Endothelial cell of umbilical vein (primary cell): ENCODE data around the gene ALDH4A1. TPM values are rescaled to one million over a fixed set of nuclear protein-coding genes. Genes with fewer than 3 reads are reported as not detected.

Experiments used
- BruUV-seq: library from RNA; stranded (reverse); fragments of 400-500 nt; replicated peaks from 2 replicates; lab custom pipeline; 2021; lab: Mats Ljungman, UMichigan
- CTCF ChIA-PET: fragments of 300-600, 350-600 bp; sonication (Branson Sonifier 250); formaldehyde crosslinking; loops from one replicate; lab custom pipeline; 2021; ENCODE audit warnings: antibody characterized with exemption, inconsistent platforms; lab: Charles Lee
- POLR2A ChIA-PET: fragments of 300-600, 350-600 bp; sonication (Branson Sonifier 250); formaldehyde crosslinking; loops from one replicate; lab custom pipeline; 2021; ENCODE audit warnings: antibody characterized with exemption, inconsistent platforms; lab: Charles Lee
- DNase-seq: peaks from one replicate; pipeline ENCODE4 v3.0.0-alpha.2; 2011; ENCODE audit warnings: low read depth, low spot score
- FAIRE-seq: peaks from 2 replicates; lab custom pipeline; 2011; peaks lifted over from hg19 to GRCh38; lab: Jason Lieb, UNC
- H2AFZ ChIP-seq: 2 replicates; pipeline ENCODE4 v1.6.0; 2012; ENCODE audit warnings: low read depth, low read length, control low read depth, inconsistent platforms
- H3K27ac ChIP-seq: 2 replicates; pipeline ENCODE4 v1.5.1; 2011; ENCODE audit warnings: low read depth, mild to moderate bottlenecking, control low read depth, low read length, moderate library complexity; ENCODE audit not compliant: insufficient read depth
- H3K27me3 ChIP-seq, 2 experiments: 2 replicates each; pipeline versions ENCODE4 v1.6.0 to v1.6.1; 2011; ENCODE audit warnings: low read length in 2 of 2, mixed read lengths in 1 of 2; ENCODE audit not compliant: control insufficient read depth in 2 of 2, insufficient read depth in 2 of 2
- H3K36me3 ChIP-seq, 2 experiments: 2 replicates in 1 of 2; 3 replicates in 1 of 2; pipeline ENCODE4 v1.5.1; 2011; ENCODE audit warnings: low read length in 2 of 2, mild to moderate bottlenecking in 1 of 2, moderate library complexity in 1 of 2; ENCODE audit not compliant: control insufficient read depth in 2 of 2, insufficient read depth in 2 of 2; ENCODE audit errors: extremely low read depth in 1 of 2
- H3K4me1 ChIP-seq: 3 replicates; pipeline ENCODE4 v1.5.1; 2011; ENCODE audit warnings: mild to moderate bottlenecking, low read length; ENCODE audit not compliant: control insufficient read depth, insufficient read depth; ENCODE audit errors: extremely low read depth
- H3K4me2 ChIP-seq: 2 replicates; pipeline ENCODE4 v1.6.1; 2011; ENCODE audit warnings: low read length, control low read depth, mixed read lengths; ENCODE audit not compliant: insufficient read depth
- H3K4me3 ChIP-seq, 3 experiments: fragments of 200-600 bp in 1 of 3; sonication (generic), shearing (Covaris generic) in 1 of 3; replicated peaks in 1 of 3; 2 replicates each; pipeline ENCODE4 v1.5.1; 2011 to 2016; ENCODE audit warnings: control low read depth in 3 of 3, low read length in 3 of 3, mild to moderate bottlenecking in 2 of 3, inconsistent platforms in 1 of 3, low read depth in 1 of 3, moderate library complexity in 1 of 3; ENCODE audit not compliant: insufficient read depth in 1 of 3
- H3K79me2 ChIP-seq: 2 replicates; pipeline ENCODE4 v1.6.0; 2012; ENCODE audit warnings: low read length, inconsistent platforms; ENCODE audit not compliant: control insufficient read depth, insufficient read depth
- H3K9ac ChIP-seq: replicated peaks from 2 replicates; pipeline ENCODE3; 2011; ENCODE audit warnings: low read length, control low read depth; ENCODE audit not compliant: insufficient read depth; ENCODE audit errors: extremely low read depth
- H3K9me1 ChIP-seq: replicated peaks from 3 replicates; pipeline ENCODE4 v1.6.0; 2011; ENCODE audit warnings: mild to moderate bottlenecking, low read length; ENCODE audit not compliant: control insufficient read depth, insufficient read depth; ENCODE audit errors: extremely low read depth
- H3K9me3 ChIP-seq: replicated peaks from 2 replicates; pipeline ENCODE4 v1.5.1; 2012; ENCODE audit warnings: low read length, inconsistent platforms; ENCODE audit not compliant: control insufficient read depth, insufficient read depth
- H4K20me1 ChIP-seq: replicated peaks from 2 replicates; pipeline ENCODE3; 2011; ENCODE audit warnings: mild to moderate bottlenecking, low read length; ENCODE audit not compliant: control insufficient read depth, insufficient read depth; ENCODE audit errors: extremely low read depth
- EZH2 ChIP-seq: IDR thresholded peaks from 2 replicates; pipeline ENCODE4 v1.6.1; 2012; ENCODE audit warnings: borderline replicate concordance, low read depth, mild to moderate bottlenecking, moderate library complexity, low read length, inconsistent platforms; ENCODE audit not compliant: severe bottlenecking
- FOS ChIP-seq: IDR thresholded peaks from 2 replicates; pipeline ENCODE4 v1.6.1; 2011; ENCODE audit warnings: mild to moderate bottlenecking, low read length, moderate library complexity, borderline replicate concordance; ENCODE audit not compliant: insufficient read depth
- GATA2 ChIP-seq: IDR thresholded peaks from 2 replicates; pipeline ENCODE4 v1.7.0; 2011; ENCODE audit warnings: low read depth, mild to moderate bottlenecking, moderate library complexity, mixed read lengths, low read length; ENCODE audit not compliant: insufficient read length, insufficient read depth
- JUN ChIP-seq: IDR thresholded peaks from 2 replicates; pipeline ENCODE4 v1.6.1; 2011; ENCODE audit warnings: borderline replicate concordance, low read depth; ENCODE audit not compliant: insufficient read length, insufficient read depth
- MYC ChIP-seq: IDR thresholded peaks from one replicate; pipeline ENCODE4 v1.6.1; 2011; ENCODE audit warnings: mild to moderate bottlenecking, low read depth, low read length
- POLR2A ChIP-seq: IDR thresholded peaks from 2 replicates; pipeline ENCODE4 v1.6.1; 2012; ENCODE audit warnings: low read depth, mild to moderate bottlenecking, control low read depth, low read length
- POLR2AphosphoS5 ChIP-seq: IDR thresholded peaks from 2 replicates; pipeline ENCODE4 v1.6.1; 2012; ENCODE audit warnings: low read depth, mild to moderate bottlenecking, control low read depth, low read length, moderate library complexity; ENCODE audit not compliant: insufficient read depth
- dilution Hi-C: fragments of 300-500 bp; cut with MboI; formaldehyde crosslinking; loops from one replicate; pipeline ENCODE4 v1.15.0; 2019; ENCODE audit warnings: low sequenced_read_pairs; ENCODE audit not compliant: extremely low pct_ligation_motif_present
- intact Hi-C: fragments of 100-400 bp; cut with micrococcal nuclease; formaldehyde crosslinking; loops from one replicate; pipeline ENCODE4 v1.10.0; 2022
- polyA plus RNA-seq, 4 experiments: library from polyadenylated mRNA; depleted of rRNA in 3 of 4; stranded (reverse) in 3 of 4; unstranded in 1 of 4; fragments of >200 nt; gene quantifications; 2 replicates each; pipeline versions ENCODE4 v1.2.1 to v1.2.3, GENCODE V29; 2011 to 2012; ENCODE audit warnings: missing spikeins in 1 of 4
- total RNA-seq: library from RNA; stranded (reverse); gene quantifications from 2 replicates; pipeline ENCODE4 v1.2.3, GENCODE V29; 2021
- TF ChIP-seq, protein P1 (sequence below), 2 donors: IDR thresholded peaks; 1 replicate in 1 of 2; 2 replicates in 1 of 2; pipeline ENCODE4 v1.5.1; 2011; ENCODE audit warnings: low read length in 2 of 2, mild to moderate bottlenecking in 2 of 2, moderate library complexity in 2 of 2, control low read depth in 1 of 2, inconsistent platforms in 1 of 2, low read depth in 1 of 2; ENCODE audit not compliant: insufficient read depth in 1 of 2; ENCODE audit errors: extremely low read depth in 1 of 2
- TF ChIP-seq, protein P2 (sequence below): IDR thresholded peaks from 2 replicates; pipeline ENCODE4 v1.6.1; 2011; ENCODE audit not compliant: insufficient read depth, insufficient read length

ALDH4A1 gene
- total and polyA plus RNA-seq, 2 donors (not counting 3 experiments of a cell fraction or from before 2014, with no cell fraction given): 17.4 to 18.5 TPM

DNA sequence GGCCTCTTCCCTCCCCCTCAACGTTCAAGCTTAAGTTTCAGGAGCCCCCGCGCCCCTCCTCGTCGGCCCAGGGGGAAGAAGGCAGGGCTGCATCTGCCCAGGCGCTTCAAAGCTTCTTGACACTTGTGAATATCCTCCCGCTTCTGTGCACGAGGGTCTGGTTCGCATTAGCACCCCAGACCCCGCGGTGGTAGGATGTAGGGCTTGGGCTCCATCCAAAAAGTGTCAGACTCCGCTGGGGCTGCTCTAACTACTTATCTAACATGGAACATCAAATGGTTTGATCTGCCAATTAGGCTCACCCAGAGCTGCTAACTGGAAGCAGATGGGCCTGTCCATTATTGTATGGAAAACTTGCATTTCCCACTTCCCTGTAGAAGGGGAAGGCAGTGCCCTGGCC is 71.8 kb downstream of the ALDH4A1 start:
- no peak for DNase-seq
- no peaks in the 10 kb centered on the region for H3K36me3 ChIP-seq
- no peak overlapping the region for H2AFZ ChIP-seq
- no peak overlapping the region for H3K4me3 ChIP-seq
- no peaks in the 10 kb centered on the region for H4K20me1 ChIP-seq
- H3K9ac ChIP-seq: no peak overlapping the region
- H3K9me1 ChIP-seq: no peaks in the 10 kb centered on the region
- TF ChIP-seq GATA2: no peak
- TF ChIP-seq POLR2A: no peak
- TF ChIP-seq, protein P1, sequence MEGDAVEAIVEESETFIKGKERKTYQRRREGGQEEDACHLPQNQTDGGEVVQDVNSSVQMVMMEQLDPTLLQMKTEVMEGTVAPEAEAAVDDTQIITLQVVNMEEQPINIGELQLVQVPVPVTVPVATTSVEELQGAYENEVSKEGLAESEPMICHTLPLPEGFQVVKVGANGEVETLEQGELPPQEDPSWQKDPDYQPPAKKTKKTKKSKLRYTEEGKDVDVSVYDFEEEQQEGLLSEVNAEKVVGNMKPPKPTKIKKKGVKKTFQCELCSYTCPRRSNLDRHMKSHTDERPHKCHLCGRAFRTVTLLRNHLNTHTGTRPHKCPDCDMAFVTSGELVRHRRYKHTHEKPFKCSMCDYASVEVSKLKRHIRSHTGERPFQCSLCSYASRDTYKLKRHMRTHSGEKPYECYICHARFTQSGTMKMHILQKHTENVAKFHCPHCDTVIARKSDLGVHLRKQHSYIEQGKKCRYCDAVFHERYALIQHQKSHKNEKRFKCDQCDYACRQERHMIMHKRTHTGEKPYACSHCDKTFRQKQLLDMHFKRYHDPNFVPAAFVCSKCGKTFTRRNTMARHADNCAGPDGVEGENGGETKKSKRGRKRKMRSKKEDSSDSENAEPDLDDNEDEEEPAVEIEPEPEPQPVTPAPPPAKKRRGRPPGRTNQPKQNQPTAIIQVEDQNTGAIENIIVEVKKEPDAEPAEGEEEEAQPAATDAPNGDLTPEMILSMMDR (IDR thresholded peaks at IDR 0.05; ENCODE audit: extremely low read depth in 1 of 2, insufficient read depth in 1 of 2, low read depth in 1 of 2, low read length in 2 of 2): no peak
- no peak for TF ChIP-seq POLR2AphosphoS5
- TF ChIP-seq JUN: no peak
- intact Hi-C loops (no loop called here), dilution Hi-C loops (no loop called here)
- H3K4me1 ChIP-seq: no peaks in the 10 kb centered on the region
- ChIA-PET POLR2A (no interaction called here), CTCF (no interaction called here)
- H3K27me3 ChIP-seq: no peaks in the 10 kb centered on the region
- no peak overlapping the region for H3K4me2 ChIP-seq
- no peak for FAIRE-seq
- no peaks in the 10 kb centered on the region for H3K9me3 ChIP-seq
- H3K27ac ChIP-seq: no peak overlapping the region
- BruUV-seq: no TSS peak
- no peaks in the 10 kb centered on the region for H3K79me2 ChIP-seq

- Histone ChIP-seq H3K9me3 (no peaks in the 10 kb centered on the region), H3K27ac (no peak overlapping the region), H3K79me2 (no peaks in the 10 kb centered on the region), H2AFZ (no peak overlapping the region), H3K9me1 (no peaks in the 10 kb centered on the region), H3K4me1 (no peaks in the 10 kb centered on the region), H3K9ac (no peak overlapping the region), H3K36me3 (no peaks in the 10 kb centered on the region), H3K27me3 (no peaks in the 10 kb centered on the region), H4K20me1 (no peaks in the 10 kb centered on the region), H3K4me2 (no peak overlapping the region), H3K4me3 (no peak overlapping the region)
- FAIRE-seq: no peak
- no TSS peak for BruUV-seq
- ChIA-PET CTCF (interaction anchor here (1.3 kb wide), 1 partner anchor 232 kb away, joined by 4 read pairs; no protein-coding TSS in a partner anchor), POLR2A (no interaction called here)
- dilution Hi-C loops (no loop called here), intact Hi-C loops (no loop called here)
- TF ChIP-seq FOS: no peak
- no peak for TF ChIP-seq EZH2
- no peak for TF ChIP-seq JUN
- no peak for TF ChIP-seq POLR2A
- TF ChIP-seq, protein P2, sequence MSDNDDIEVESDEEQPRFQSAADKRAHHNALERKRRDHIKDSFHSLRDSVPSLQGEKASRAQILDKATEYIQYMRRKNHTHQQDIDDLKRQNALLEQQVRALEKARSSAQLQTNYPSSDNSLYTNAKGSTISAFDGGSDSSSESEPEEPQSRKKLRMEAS: no peak
- TF ChIP-seq POLR2AphosphoS5: no peak
- no peak for TF ChIP-seq GATA2
- TF ChIP-seq, protein P1 (IDR thresholded peaks at IDR 0.05; ENCODE audit: extremely low read depth in 1 of 2, insufficient read depth in 1 of 2, low read depth in 1 of 2, low read length in 2 of 2): no peak
- TF ChIP-seq MYC: no peak
- no peak for DNase-seq
These were observed 72.7 kb downstream of the ALDH4A1 start for GRCh38 chr1:18829671-18830070.
